ENCODE data around the gene EPHX1. TPM values are rescaled to one million over a fixed set of nuclear protein-coding genes. Genes with fewer than 3 reads are reported as not detected.
"Not testable (repeated sequence)": the region's sequence is repeated elsewhere in the genome, so short reads cannot be mapped to it uniquely, and the experiment has no call there.

Gene EPHX1
- total RNA-seq, 2 experiments from 2014 or later = 2.7 to 4.3 TPM

DNA sequence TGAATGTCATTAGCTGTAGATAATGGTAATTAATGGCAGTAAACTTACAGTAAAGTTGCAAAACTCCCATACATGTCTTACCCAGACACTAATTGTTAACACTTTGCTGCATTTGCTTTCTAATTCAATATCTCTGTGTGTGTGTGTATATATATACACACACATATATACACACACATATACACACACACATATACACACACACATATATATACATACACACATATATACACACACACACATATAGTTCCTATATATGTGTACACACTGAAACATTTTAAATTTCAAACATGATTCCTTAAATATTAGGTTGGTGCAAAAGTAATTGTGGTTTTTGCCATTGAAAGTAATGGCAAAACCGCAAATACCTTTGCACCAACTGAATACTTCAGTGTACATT, 3.7 kb upstream of the EPHX1 start:
- Mint-ChIP-seq H3K9me3 (no peaks in the 10 kb centered on the region), H3K4me1 (peaks cover 13% of the 10 kb centered on the region), H3K27me3 (peaks cover 5% of the 10 kb centered on the region), H3K36me3 (no peaks in the 10 kb centered on the region), H3K4me3 (no peak overlapping the region), H3K27ac (no peak overlapping the region)
- DNase-seq = no peak

- not testable (repeated sequence) for H3K27me3 Mint-ChIP-seq, DNase-seq, H3K27ac Mint-ChIP-seq, H3K4me3 Mint-ChIP-seq, H3K9me3 Mint-ChIP-seq, H3K36me3 Mint-ChIP-seq
- peaks cover 13% of the 10 kb centered on the region for H3K4me1 Mint-ChIP-seq
Observed at GRCh38 chr1:225806736-225807135, 3.2 kb upstream of the EPHX1 start.

GRCh38 chr1:225808136-225808535, 1.8 kb upstream of the EPHX1 start:
- no peak overlapping the region for H3K4me3 Mint-ChIP-seq
- no peaks in the 10 kb centered on the region for H3K9me3 Mint-ChIP-seq
- no peak overlapping the region for H3K27ac Mint-ChIP-seq
- peaks cover 5% of the 10 kb centered on the region for H3K27me3 Mint-ChIP-seq
- H3K36me3 Mint-ChIP-seq = no peaks in the 10 kb centered on the region
- peaks cover 13% of the 10 kb centered on the region for H3K4me1 Mint-ChIP-seq
- no peak for DNase-seq

DNA sequence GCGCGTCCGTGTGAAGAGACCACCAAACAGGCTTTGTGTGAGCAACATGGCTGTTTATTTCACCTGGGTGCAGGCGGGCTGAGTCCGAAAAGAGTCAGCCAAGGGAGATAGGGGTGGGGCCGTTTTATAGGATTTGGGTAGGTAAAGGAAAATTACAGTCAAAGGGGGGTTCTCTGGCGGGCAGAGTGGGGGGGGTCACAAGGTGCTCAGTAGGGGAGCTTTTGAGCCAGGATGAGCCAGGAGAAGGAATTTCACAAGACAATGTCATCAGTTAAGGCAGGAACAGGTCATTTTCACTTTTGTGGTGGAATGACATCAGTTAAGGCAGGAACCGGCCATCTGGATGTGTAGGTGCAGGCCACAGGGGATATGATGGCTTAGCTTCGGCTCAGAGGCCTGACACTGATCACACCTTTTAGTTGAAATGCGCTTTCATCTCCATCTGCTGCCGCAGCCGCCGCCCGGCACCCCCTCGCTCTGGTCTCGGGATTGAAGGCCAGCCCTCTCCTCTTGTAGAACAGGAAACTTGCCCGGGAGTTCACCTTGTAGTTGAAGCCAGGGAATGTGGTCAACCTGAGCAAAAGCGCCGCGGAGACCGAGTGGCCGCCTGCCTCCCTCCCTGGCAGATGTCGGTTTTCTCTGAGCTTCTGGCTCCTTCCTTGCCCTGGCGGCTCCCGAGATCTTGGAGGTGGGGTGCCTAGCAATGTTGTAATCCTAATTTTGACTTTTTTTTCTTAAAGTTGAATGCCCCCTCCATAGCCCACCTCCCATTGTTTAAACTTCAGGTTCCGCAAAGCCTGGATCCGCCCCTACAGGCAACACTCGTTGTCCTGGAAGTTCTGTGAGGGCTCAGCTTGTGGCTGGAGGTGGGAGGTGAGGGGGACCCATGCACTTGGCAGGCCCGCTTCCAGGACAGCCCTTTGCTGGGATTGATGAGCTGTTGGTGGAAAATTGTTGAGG, 935 bp downstream of the EPHX1 start:
- peak overlapping the region; percentile 78 for H3K4me3 Mint-ChIP-seq

DNA sequence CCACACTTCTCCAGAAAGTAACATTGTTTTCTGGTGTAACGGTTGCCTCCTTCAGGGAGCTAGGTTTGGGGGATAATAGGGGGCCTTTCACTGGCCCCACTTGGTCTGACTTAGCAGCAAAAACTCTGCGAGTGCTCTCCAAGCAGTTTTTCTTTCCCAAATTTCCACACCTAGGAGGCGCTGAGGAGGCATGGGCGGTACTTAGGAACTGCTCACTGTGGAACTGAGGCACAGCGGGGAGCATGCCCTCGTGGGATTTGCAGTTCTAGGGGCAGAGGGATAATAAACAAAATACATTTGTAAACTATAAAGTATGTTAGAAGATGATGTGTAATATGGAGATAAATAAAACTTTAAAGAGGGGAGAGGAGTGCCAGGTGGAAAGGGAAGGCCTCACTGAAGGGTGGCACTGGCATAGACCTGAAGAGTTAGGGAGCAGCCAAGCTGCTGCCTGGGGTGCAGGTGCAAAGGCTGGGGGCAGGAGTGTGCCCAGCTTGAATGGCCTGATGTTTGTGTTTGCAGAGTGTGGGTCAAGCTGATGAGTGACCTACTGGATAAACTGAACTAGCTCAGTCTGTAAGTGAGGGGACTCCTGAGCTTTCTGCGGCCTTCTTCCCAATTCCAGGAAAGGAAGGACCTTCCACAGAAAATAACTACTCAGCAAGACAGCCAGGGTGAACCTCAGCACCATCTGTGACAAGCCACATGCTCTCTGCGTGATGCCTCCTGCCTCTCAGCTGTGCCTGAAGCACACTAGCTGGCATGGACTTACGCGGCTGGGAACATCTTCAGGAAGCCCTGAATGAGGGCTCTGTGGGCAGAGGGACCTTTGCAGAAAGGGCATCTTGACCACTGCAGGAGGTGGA, 1.9 kb downstream of the EPHX1 start:
- no peaks in the 10 kb centered on the region for H3K9me3 Mint-ChIP-seq
- H3K36me3 Mint-ChIP-seq = no peaks in the 10 kb centered on the region
- peaks cover 13% of the 10 kb centered on the region for H3K4me1 Mint-ChIP-seq
- H3K27ac Mint-ChIP-seq = no peak overlapping the region
- DNase-seq = no peak
- no peak overlapping the region for H3K4me3 Mint-ChIP-seq
- peaks cover 5% of the 10 kb centered on the region for H3K27me3 Mint-ChIP-seq

More for the DNA sequence above, 935 bp downstream of the EPHX1 start:
- H3K36me3 Mint-ChIP-seq, H3K9me3 Mint-ChIP-seq, DNase-seq, H3K27ac Mint-ChIP-seq, H3K27me3 Mint-ChIP-seq: not testable (repeated sequence)
- H3K4me1 Mint-ChIP-seq = peaks cover 13% of the 10 kb centered on the region

DNA sequence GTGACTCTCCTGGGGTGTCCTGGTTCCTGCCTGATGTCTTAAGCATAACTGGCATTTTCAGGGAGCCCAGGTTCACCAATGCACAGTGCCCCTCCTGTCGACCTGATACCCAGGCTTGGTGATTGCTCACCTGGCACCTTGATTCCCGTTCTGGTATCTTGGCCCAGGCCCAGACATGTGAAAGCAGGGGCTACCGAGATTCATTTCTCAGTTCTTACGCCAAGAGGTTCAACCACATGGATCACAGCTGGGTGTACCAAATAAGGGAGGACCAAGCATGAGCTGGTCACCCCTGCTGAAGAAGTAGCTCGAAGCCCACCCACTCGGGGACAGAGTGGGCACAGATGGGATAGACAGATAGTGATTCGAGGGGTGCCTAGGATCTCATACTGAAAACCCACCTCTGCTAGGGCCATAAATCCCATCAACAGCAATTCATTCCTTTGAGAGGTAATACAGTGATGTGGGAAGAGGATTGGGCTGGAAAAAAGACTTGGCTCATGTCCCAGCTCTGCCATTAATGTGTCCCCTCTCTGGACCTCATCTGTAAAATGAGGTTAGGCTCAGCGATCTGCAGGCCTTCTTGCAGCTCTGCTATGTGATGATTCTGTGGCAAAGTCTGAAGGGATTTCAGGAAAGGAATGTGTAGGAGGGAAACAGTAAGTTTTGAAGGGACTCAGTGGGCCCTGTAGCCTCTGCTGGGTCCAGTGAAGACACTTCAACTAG, 2.7 kb downstream of the EPHX1 start:
- no peak for DNase-seq
- no peak overlapping the region for H3K4me3 Mint-ChIP-seq
- no peaks in the 10 kb centered on the region for H3K36me3 Mint-ChIP-seq
- no peak overlapping the region for H3K27ac Mint-ChIP-seq
- peaks cover 14% of the 10 kb centered on the region for H3K4me1 Mint-ChIP-seq
- H3K9me3 Mint-ChIP-seq = no peaks in the 10 kb centered on the region
- peaks cover 5% of the 10 kb centered on the region for H3K27me3 Mint-ChIP-seq

DNA sequence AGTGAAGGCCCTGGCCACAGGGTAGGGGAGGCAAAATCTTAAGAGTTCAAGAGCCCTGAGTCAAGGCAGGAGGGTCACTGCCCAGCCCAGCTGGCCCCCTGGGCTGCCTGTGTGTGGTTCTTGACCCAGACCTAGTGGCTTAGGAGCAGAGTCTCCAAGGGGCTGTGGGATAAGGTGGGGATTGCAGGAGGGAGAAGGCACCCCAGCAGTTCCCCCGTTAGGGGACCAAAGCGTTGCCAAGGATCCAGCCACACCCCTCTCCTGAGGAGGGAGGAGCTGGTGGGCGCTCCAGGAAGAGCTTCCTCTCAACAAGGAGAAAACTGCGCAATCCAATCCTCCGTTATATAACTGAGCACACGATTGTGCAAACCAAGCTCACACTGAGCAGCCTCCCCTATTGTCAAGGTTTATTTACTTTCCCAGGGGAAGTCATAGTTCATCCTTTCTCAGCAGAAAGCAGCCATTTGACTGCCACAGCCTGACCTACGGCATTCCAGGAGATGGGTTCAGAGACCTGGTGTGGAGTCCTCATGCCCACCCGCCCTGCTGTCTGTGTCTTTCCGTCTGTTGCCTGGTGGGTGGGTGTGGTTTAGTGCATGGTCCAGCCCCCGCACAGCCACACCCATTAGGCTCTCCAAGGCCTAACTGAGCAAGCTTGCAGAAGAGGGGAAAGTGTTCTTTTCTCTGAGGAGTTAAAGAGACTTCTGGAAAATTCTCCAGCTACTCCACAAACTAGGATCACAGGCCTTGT, 3.5 kb downstream of the EPHX1 start:
- no peak overlapping the region for H3K4me3 Mint-ChIP-seq
- H3K4me1 Mint-ChIP-seq = peaks cover 17% of the 10 kb centered on the region

GRCh38 chr1:225814381-225814780, 4.5 kb downstream of the EPHX1 start:
- Mint-ChIP-seq H3K4me3 (no peak overlapping the region), H3K36me3 (no peaks in the 10 kb centered on the region), H3K27me3 (peaks cover 5% of the 10 kb centered on the region), H3K27ac (no peak overlapping the region), H3K4me1 (peaks cover 15% of the 10 kb centered on the region), H3K9me3 (no peaks in the 10 kb centered on the region)
- no peak for DNase-seq

More for the DNA sequence above, 3.5 kb downstream of the EPHX1 start:
- H3K27ac Mint-ChIP-seq = no peak overlapping the region
- no peaks in the 10 kb centered on the region for H3K36me3 Mint-ChIP-seq
- H3K9me3 Mint-ChIP-seq = no peaks in the 10 kb centered on the region
- peaks cover 5% of the 10 kb centered on the region for H3K27me3 Mint-ChIP-seq
- no peak for DNase-seq

GRCh38 chr1:225815090-225815489, 5.2 kb downstream of the EPHX1 start:
- not testable (repeated sequence) for H3K4me3 Mint-ChIP-seq, H3K27me3 Mint-ChIP-seq, H3K27ac Mint-ChIP-seq, H3K36me3 Mint-ChIP-seq, DNase-seq, H3K9me3 Mint-ChIP-seq
- peaks cover 10% of the 10 kb centered on the region for H3K4me1 Mint-ChIP-seq

DNA sequence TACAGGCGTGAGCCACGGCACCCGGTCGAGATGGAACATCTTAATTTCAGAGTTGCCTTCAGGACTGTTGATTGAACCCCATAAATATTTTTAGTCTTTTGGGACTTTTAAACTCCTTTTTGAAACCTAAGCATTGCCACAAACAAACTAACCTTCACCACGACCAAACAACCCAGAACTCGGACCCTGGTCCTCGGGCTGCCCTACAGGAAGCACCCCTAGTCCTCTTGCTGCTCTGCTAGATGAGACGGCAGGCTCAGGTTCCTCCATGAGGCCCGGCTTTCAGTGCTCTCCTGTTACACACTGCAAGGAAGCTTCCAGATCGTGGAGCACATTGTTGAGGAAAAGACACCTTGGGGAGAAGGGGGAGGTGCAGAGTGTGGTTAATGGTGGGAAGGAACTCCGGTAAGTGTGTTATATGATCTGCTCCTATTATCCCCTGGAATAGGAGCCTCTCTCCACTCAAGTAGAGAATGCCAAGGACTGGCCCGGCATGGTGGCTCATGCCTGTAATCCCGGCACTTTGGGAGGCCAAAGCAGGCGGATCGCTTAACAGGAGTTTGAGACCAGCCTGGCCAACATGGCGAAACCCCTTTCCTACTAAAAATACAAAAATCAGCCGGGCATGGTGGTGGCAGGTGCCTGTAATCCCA, 5.7 kb downstream of the EPHX1 start:
- peaks cover 7% of the 10 kb centered on the region for H3K4me1 Mint-ChIP-seq
- H3K9me3 Mint-ChIP-seq = no peaks in the 10 kb centered on the region
- peaks cover 2% of the 10 kb centered on the region for H3K27me3 Mint-ChIP-seq
- H3K4me3 Mint-ChIP-seq = no peak overlapping the region
- no peaks in the 10 kb centered on the region for H3K36me3 Mint-ChIP-seq
- DNase-seq = no peak
- no peak overlapping the region for H3K27ac Mint-ChIP-seq

- no peaks in the 10 kb centered on the region for H3K9me3 Mint-ChIP-seq
- H3K4me1 Mint-ChIP-seq = peaks cover 4% of the 10 kb centered on the region
- H3K36me3 Mint-ChIP-seq = no peaks in the 10 kb centered on the region
- no peaks in the 10 kb centered on the region for H3K27me3 Mint-ChIP-seq
- DNase-seq = no peak
- no peak overlapping the region for H3K27ac Mint-ChIP-seq
- H3K4me3 Mint-ChIP-seq = no peak overlapping the region
Observed at GRCh38 chr1:225816643-225817538, 7.0 kb downstream of the EPHX1 start.

DNA sequence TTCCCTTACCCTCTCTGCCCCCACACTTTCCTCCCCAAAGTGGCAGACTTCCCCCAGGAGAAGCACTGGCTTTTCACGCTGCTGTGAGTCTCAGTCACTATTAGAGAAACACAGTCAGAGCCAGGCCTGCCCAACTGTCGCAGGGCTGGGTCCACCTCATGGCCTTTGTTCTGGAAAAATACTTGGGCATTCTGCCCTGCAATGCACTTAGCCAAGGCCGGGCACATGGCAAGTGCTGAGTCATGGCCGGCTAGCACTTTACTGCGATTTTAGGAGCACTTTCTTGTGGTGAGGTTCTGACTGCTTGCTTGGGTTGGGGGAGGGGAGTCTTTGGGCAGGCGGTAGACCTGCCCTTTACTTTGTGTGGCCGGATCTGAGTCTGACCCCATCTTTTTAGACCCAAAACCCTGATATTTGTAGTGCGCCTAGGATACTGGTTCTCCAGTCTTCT, 7.7 kb downstream of the EPHX1 start:
- Mint-ChIP-seq H3K9me3 (no peaks in the 10 kb centered on the region), H3K4me1 (peaks cover 4% of the 10 kb centered on the region), H3K36me3 (no peaks in the 10 kb centered on the region), H3K4me3 (no peak overlapping the region), H3K27ac (no peak overlapping the region), H3K27me3 (no peaks in the 10 kb centered on the region)
- no peak for DNase-seq

DNA sequence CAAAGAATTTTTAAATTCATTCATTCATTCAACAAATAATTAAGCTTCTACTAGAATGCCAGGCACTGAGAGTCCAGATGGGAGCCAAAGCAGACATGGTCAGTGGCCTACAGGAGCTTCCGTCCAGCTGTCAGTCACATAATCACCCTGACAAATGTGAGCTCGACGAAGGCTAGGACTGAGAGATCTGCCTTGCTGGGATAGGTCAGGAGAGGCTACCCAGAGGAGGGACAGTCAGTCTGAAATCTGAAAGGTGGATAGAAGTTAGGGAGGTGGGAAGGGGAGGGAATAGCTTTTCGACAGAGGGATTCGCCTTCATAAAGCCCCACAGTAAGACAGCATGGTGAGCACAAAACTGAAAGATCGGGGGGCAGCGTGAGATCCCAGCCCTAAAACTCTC, 8.3 kb downstream of the EPHX1 start:
- DNase-seq = no peak
- H3K27me3 Mint-ChIP-seq = no peaks in the 10 kb centered on the region
- H3K36me3 Mint-ChIP-seq = no peaks in the 10 kb centered on the region
- no peak overlapping the region for H3K4me3 Mint-ChIP-seq
- H3K27ac Mint-ChIP-seq = no peak overlapping the region
- no peaks in the 10 kb centered on the region for H3K9me3 Mint-ChIP-seq
- H3K4me1 Mint-ChIP-seq = peaks cover 4% of the 10 kb centered on the region

All from activated naive CD8-positive, alpha-beta T cell treated with anti-CD3 and anti-CD28 coated beads for 36 hours (primary cell).